Measurements from ENCODE around the gene HNF1A. TPM values are rescaled to one million over a fixed set of nuclear protein-coding genes. Genes with fewer than 3 reads are reported as not detected.

Gene HNF1A
- total and polyA plus RNA-seq, 2 of the 4 experiments (the other 2 are of a cell fraction): under 0.01 TPM; not detected in 1

DNA sequence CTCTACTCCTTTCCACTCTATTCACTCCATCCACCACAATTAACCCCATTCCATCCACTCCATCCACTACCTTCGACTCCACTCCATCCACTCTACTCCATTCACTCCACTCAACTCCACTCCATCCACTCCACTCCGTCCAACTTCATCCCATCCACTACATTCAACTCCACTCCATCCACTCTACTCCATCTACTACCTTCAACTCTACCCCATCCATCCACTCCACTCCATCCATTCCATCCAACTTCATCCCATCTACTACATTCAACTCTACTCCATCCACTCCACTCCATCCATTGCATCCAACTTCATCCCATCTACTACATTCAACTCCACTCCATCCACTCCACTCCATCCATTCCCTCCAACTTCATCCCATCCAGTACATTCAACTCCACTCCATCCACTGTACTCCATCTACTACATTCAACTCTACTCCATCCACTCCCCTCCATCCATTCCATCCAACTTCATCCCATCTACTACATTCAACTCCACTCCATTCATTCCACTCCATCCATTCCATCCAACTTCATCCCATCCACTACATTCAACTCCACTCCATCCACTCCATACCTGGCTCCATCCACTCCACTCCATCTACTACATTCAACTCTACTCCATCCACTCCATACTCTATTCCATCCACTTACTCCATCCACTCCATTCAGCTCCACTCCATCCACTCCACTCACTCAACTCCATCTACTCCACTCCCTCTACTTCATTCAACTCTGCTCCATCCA lies 16.4 kb downstream of the HNF1A start:
- no peaks in the 10 kb centered on the region for H3K79me1 ChIP-seq (ENCODE audit: low read depth in 1 of 2, low read length in 2 of 2)
- H4K5ac ChIP-seq (ENCODE audit: low read depth, low read length): no peak overlapping the region
- 57 to 100% methylated on average over 1 to 2 of the region's 2 CpGs for WGBS, 2 experiments (ENCODE audit: extremely low coverage in 2 of 2, insufficient read length in 1 of 2)
- no peak overlapping the region for H2BK120ac ChIP-seq (ENCODE audit: low read depth, low read length)
- no peak overlapping the region for H2AK9ac ChIP-seq (replicated peaks; ENCODE audit: low read depth, low read length, poor library complexity)
- no peaks in the 10 kb centered on the region for H4K20me1 ChIP-seq (ENCODE audit: insufficient read depth, low read length)
- no peak overlapping the region; the same call in 1 of the 2 replicates for H3K14ac ChIP-seq (replicated peaks; ENCODE audit: low read depth, low read length)
- TF ChIP-seq CEBPB (IDR thresholded peaks at IDR 0.05; ENCODE audit: low read depth, low read length) (no peak), CHD1 (IDR thresholded peaks at IDR 0.05; ENCODE audit: low read depth, low read length) (no peak), RAD21 (IDR thresholded peaks at IDR 0.05; ENCODE audit: low read length) (no peak), RFX5 (IDR thresholded peaks at IDR 0.05; ENCODE audit: low read depth, low read length) (no peak), SMC3 (IDR thresholded peaks at IDR 0.05; ENCODE audit: low read depth, low read length) (no peak), MAZ (IDR thresholded peaks at IDR 0.05; ENCODE audit: borderline replicate concordance, low read depth, low read length) (no peak), RCOR1 (IDR thresholded peaks at IDR 0.05; ENCODE audit: insufficient replicate concordance, low read length) (no peak), MAFK (IDR thresholded peaks at IDR 0.05; ENCODE audit: low read depth, low read length) (no peak), FOS (IDR thresholded peaks at IDR 0.05; ENCODE audit: low read depth, low read length) (no peak), NFE2L2 (IDR thresholded peaks at IDR 0.05; ENCODE audit: low read depth, low read length) (no peak), POLR2A (IDR thresholded peaks at IDR 0.05; ENCODE audit: low read depth, low read length) (no peak), BHLHE40 (IDR thresholded peaks at IDR 0.05; ENCODE audit: low read depth, low read length) (no peak), MXI1 (IDR thresholded peaks at IDR 0.05; ENCODE audit: borderline replicate concordance, low read depth, low read length) (no peak)
- TF ChIP-seq, protein P1, sequence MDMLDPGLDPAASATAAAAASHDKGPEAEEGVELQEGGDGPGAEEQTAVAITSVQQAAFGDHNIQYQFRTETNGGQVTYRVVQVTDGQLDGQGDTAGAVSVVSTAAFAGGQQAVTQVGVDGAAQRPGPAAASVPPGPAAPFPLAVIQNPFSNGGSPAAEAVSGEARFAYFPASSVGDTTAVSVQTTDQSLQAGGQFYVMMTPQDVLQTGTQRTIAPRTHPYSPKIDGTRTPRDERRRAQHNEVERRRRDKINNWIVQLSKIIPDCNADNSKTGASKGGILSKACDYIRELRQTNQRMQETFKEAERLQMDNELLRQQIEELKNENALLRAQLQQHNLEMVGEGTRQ (IDR thresholded peaks at IDR 0.05; ENCODE audit: low read depth, low read length): no peak
- BruUV-seq (replicated peaks): no TSS peak
- H3K4me3 ChIP-seq (ENCODE audit: insufficient read depth, low read depth, low read length): no peak overlapping the region
- no peak overlapping the region for H2BK20ac ChIP-seq (ENCODE audit: low read depth, low read length)
- no peak overlapping the region for H4K8ac ChIP-seq (ENCODE audit: low read depth in 2 of 2, low read length in 2 of 2)
- DNase-seq (no peak), ATAC-seq (ENCODE audit: low read depth) (no peak)
- POLR2A ChIA-PET (ENCODE audit: unreplicated experiment): no interaction called here
- dilution Hi-C loops (cut with HindIII; ENCODE audit: low sequenced_read_pairs, unreplicated experiment) (no loop called here), in situ Hi-C loops (cut with MboI; ENCODE audit: low sequenced_read_pairs) (no loop called here), intact Hi-C loops (cut with micrococcal nuclease) (no loop called here)
- CTCF ChIA-PET: no interaction called here
- no peak overlapping the region for H4K91ac ChIP-seq (ENCODE audit: insufficient read depth, low read depth, low read length)
- peaks cover 10% of the 10 kb centered on the region; the same call in 1 of the 2 replicates for H3K27me3 ChIP-seq (ENCODE audit: control insufficient read depth, insufficient read depth, low read length)
- H3K9ac ChIP-seq (ENCODE audit: low read depth, low read length): no peak overlapping the region
- H3K23ac ChIP-seq (ENCODE audit: low read depth, low read length): no peak overlapping the region
- peaks cover 4% of the 10 kb centered on the region; the same call in 1 of the 2 replicates for H3K4me1 ChIP-seq (ENCODE audit: control insufficient read depth, insufficient read depth, low read length)
- no peak overlapping the region for H3K18ac ChIP-seq (ENCODE audit: low read depth, low read length)
- no peaks in the 10 kb centered on the region for H3K36me3 ChIP-seq (ENCODE audit: control insufficient read depth, insufficient read depth, low read length)
- H2BK15ac ChIP-seq (ENCODE audit: low read depth, low read length): no peak overlapping the region
- no peaks in the 10 kb centered on the region; the same call in 1 of the 2 replicates for H3K9me3 ChIP-seq (ENCODE audit: control insufficient read depth, insufficient read depth, low read length)
- no peak overlapping the region for H2AK5ac ChIP-seq (ENCODE audit: low read depth, low read length)
- no peak overlapping the region for H3K4ac ChIP-seq (ENCODE audit: low read depth, low read length)
- no peak overlapping the region for H3K4me2 ChIP-seq (ENCODE audit: low read depth, low read length)
- H3K9me1 ChIP-seq (ENCODE audit: insufficient read depth, low read length): no peaks in the 10 kb centered on the region
- no peak overlapping the region for H2AFZ ChIP-seq (replicated peaks; ENCODE audit: low read length, poor library complexity)
- H3K27ac ChIP-seq (ENCODE audit: insufficient read depth, low read length): no peak overlapping the region
- no peak overlapping the region for H3K56ac ChIP-seq (ENCODE audit: extremely low read depth, insufficient read depth, low read length)
- peak overlapping the region; percentile 28 for H2BK5ac ChIP-seq (ENCODE audit: low read depth, low read length, poor library complexity, severe bottlenecking)

All from IMR-90 (cell line).